ENCODE results near the gene HS6ST3. TPM values are rescaled to one million over a fixed set of nuclear protein-coding genes. Genes with fewer than 3 reads are reported as not detected.

Gene HS6ST3
- total and polyA plus RNA-seq, 2 of the 13 experiments (the other 11 are each of a cell fraction or from before 2014, with no cell fraction given) = not detected

GRCh38 chr13:96581741-96582140, 491.8 kb downstream of the HS6ST3 start (continued):
- TF ChIP-seq REXO4 (CRISPR knock-in tag; IDR thresholded peaks at IDR 0.05; ENCODE audit: borderline replicate concordance) (no peak), ZZZ3 (CRISPR knock-in tag; IDR thresholded peaks at IDR 0.05; ENCODE audit: borderline replicate concordance) (no peak), EHMT2 (IDR thresholded peaks at IDR 0.05; ENCODE audit: borderline replicate concordance, low read depth, low read length) (no peak), ZNF556 (CRISPR knock-in tag; IDR thresholded peaks at IDR 0.05; ENCODE audit: borderline replicate concordance) (no peak), THRA (CRISPR knock-in tag; IDR thresholded peaks at IDR 0.05; ENCODE audit: borderline replicate concordance) (no peak)

- FAIRE-seq (no peak), DNase-seq (ENCODE audit: low spot score) (no peak), ATAC-seq (no peak)
- no peak overlapping the region for H3K9ac ChIP-seq (ENCODE audit: insufficient read depth, low read depth, low read length)
- H3K4me3 ChIP-seq (replicated peaks in 1 of 3; ENCODE audit: insufficient read depth in 1 of 3, low read depth in 2 of 3, low read length in 3 of 3) = no peak overlapping the region
- in situ Hi-C loops (cut with HindIII; ENCODE audit: extremely low pct_ligation_motif_present, low pct_unique_long_range_greater_than_20kb) = no loop called here
- no peaks in the 10 kb centered on the region for H3K4me1 ChIP-seq (ENCODE audit: insufficient read depth, low read length)
- no TSS peak for BruUV-seq (replicated peaks)
- H3K9me3 ChIP-seq (ENCODE audit: low read length) = no peaks in the 10 kb centered on the region
- intact Hi-C loops (cut with micrococcal nuclease; ENCODE audit: unreplicated experiment) = no loop called here
- WGBS (ENCODE audit: low lambda C conversion rate) = 0% methylated on average over 1 of the region's 1 CpG
- no peak overlapping the region for H3K27ac ChIP-seq (ENCODE audit: extremely low read length, insufficient read depth, low read length)
- ChIA-PET POLR2A (no interaction called here), CTCF (ENCODE audit: low intra/inter-chr PET ratio, low total read pairs) (no interaction called here)
- H3K4me2 ChIP-seq (ENCODE audit: low read depth, low read length) = no peak overlapping the region
- H3K79me2 ChIP-seq (ENCODE audit: insufficient read depth, low read length) = no peaks in the 10 kb centered on the region
- TF ChIP-seq SKIL (CRISPR knock-in tag; IDR thresholded peaks at IDR 0.05; ENCODE audit: borderline replicate concordance) (no peak), SAFB2 (CRISPR knock-in tag; IDR thresholded peaks at IDR 0.05; ENCODE audit: borderline replicate concordance, low read depth) (no peak), RFXANK (CRISPR knock-in tag; IDR thresholded peaks at IDR 0.05) (no peak), ZNF496 (CRISPR knock-in tag; IDR thresholded peaks at IDR 0.05; ENCODE audit: insufficient replicate concordance) (no peak), DNMT1 (CRISPR knock-in tag; IDR thresholded peaks at IDR 0.05) (no peak), UBTF (CRISPR knock-in tag; IDR thresholded peaks at IDR 0.05) (no peak), RXRA (CRISPR knock-in tag; IDR thresholded peaks at IDR 0.05) (no peak)
- H4K20me1 ChIP-seq (ENCODE audit: insufficient read depth, low read length) = no peaks in the 10 kb centered on the region
- no peaks in the 10 kb centered on the region for H3K27me3 ChIP-seq (ENCODE audit: control insufficient read depth in 1 of 2, insufficient read depth in 2 of 2, low read length in 2 of 2)
- H3K36me3 ChIP-seq (replicated peaks in 1 of 2; ENCODE audit: control insufficient read depth in 1 of 2, insufficient read depth in 2 of 2, low read length in 2 of 2) = no peaks in the 10 kb centered on the region
- no peak overlapping the region for H2AFZ ChIP-seq (ENCODE audit: low read length)
Measured at GRCh38 chr13:96615252-96615651, 525.3 kb downstream of the HS6ST3 start.
